ENCODE results near the gene ZBTB7C.

DNA sequence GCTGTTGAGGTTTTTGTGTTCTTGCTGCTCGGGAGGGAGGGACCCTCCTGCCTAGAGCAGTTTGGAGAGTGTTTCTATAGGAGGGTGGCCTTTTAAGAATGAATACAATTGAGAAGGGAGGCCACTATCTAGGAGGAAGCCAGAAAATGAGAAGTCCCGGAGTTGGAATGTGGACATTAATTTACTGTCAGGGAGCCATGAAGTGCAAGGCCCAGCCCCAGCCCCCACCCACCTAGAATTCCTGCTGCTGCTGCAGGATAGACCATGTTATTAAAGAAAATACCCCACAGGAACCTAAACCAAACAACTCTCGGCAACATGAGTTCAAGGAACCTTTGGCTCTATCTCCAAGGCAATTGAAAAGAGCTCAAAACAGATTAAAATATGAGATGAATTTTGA is 46.0 kb downstream of the ZBTB7C start:
- no peak for TF ChIP-seq CTCF (IDR thresholded peaks at IDR 0.05)
- no peak for TF ChIP-seq EZH2phosphoT487 (IDR thresholded peaks at IDR 0.05)
- no peak for TF ChIP-seq EZH2 (IDR thresholded peaks at IDR 0.05)
